Stimulated activated CD4-positive, alpha-beta T cell treated with anti-CD3 and anti-CD28 coated beads, Interleukin-4, amount 100 ng/mL, for 24 hours (primary cell): ENCODE measurements around the gene XKR8.

Source experiments
- DNase-seq: peaks from one replicate; pipeline ENCODE4 v3.0.0-alpha.2; 2020

Gene XKR8

GRCh38 chr1:27957655-27958054 lies 2.1 kb upstream of the XKR8 start:
- DNase-seq: no peak

DNA sequence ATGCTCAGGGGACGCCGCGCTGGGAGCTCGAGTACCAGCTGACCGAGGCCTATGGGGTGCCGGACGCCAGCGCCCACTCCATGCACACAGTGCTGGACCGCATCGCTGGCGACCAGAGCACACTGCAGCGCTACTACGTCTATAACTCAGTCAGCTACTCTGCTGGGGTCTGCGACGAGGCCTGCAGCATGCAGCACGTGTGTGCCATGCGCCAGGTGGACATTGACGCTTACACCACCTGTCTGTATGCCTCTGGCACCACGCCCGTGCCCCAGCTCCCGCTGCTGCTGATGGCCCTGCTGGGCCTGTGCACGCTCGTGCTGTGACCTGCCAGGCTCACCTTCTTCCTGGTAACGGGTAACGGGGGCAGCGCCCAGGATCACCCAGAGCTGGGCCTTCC lies 1.3 kb upstream of the XKR8 start:
- DNase-seq: no peak

DNA sequence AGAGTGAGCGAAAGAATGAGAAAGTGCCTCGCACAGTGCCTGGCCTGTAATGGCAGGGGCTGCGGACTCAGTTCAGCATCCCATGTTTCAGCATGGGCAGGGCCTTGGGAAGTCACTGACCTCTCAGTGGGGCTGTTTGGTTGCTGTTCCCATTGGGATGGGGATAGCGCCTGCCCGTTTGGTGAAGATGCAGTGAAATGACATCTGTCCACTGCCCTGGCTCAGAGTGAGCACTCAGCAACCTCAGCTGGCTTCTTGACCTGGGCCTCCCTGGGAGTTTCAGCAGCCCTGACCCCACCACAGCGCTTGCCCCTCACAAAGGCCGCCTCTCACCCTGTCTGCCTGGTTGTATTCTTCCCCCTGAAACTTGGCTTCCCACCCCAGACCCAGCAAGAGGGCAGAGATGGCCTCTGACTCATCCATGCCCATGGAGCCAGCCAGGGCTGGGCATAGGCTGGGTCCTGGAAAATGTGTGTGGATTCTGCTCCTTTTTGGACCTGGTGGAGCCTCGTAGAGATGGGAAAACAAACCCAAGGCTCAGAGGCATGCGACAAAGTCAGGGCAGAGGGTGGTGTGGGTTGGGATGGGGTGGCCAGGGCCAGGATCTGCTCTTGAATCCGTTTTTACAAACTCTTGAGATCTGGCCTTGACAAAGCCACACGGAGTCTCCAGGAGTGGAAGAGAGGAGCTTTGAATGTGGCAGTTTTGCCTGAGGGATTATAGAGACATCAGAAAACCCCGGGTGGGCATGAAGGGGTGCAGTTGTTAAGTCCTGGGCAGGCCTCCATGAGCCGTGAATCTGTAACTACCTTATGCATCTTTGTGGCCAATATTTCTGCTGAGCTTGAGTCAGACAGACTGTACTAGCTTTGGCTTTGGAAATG lies 1.2 kb downstream of the XKR8 start:
- DNase-seq: no peak

- no peak for DNase-seq
Measured at GRCh38 chr1:27961646-27962221, 2.0 kb downstream of the XKR8 start.

- no peak for DNase-seq
Measured at GRCh38 chr1:27963393-27963792, 3.6 kb downstream of the XKR8 start.

DNA sequence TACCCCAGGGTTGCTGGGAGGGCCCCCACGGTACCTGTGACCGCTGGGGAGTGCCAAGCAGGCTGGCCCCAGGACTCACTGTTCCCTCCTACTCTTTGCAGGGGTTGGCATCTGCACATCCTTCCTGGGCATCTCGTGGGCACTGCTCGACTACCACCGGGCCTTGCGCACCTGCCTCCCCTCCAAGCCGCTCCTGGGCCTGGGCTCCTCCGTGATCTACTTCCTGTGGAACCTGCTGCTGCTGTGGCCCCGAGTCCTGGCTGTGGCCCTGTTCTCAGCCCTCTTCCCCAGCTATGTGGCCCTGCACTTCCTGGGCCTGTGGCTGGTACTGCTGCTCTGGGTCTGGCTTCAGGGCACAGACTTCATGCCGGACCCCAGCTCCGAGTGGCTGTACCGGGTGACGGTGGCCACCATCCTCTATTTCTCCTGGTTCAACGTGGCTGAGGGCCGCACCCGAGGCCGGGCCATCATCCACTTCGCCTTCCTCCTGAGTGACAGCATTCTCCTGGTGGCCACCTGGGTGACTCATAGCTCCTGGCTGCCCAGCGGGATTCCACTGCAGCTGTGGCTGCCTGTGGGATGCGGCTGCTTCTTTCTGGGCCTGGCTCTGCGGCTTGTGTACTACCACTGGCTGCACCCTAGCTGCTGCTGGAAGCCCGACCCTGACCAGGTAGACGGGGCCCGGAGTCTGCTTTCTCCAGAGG lies 6.8 kb downstream of the XKR8 start:
- no peak for DNase-seq

- DNase-seq: no peak
Measured at GRCh38 chr1:27967106-27967883, 7.5 kb downstream of the XKR8 start.

DNA sequence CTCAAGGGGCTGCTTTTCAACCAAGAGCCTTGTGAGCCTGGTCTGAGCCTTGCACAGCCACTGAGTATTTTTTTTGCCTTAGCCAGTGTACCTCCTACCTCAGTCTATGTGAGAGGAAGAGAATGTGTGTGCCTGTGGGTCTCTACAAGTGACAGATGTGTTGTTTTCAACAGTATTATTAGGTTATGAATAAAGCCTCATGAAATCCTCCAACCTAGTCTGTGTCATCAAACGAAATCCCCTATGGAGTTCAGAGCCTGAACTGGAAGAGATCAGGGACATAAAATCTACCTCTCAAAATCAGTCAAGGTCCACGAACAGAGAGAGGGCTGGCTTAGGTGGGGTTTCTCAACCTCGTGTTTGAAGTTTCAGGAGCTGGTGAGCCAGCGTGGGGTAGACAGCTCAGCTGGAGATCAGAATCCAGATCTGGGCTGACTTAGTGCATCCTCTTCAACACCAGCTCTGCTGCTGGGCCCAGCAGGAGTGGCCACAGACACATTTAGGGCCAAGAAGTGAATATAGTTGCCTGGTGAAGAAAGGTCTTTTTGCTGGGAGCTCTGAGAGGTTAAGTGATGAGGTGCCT lies 8.2 kb downstream of the XKR8 start:
- no peak for DNase-seq

- DNase-seq: no peak
Measured at GRCh38 chr1:27968692-27969091, 8.9 kb downstream of the XKR8 start.

DNA sequence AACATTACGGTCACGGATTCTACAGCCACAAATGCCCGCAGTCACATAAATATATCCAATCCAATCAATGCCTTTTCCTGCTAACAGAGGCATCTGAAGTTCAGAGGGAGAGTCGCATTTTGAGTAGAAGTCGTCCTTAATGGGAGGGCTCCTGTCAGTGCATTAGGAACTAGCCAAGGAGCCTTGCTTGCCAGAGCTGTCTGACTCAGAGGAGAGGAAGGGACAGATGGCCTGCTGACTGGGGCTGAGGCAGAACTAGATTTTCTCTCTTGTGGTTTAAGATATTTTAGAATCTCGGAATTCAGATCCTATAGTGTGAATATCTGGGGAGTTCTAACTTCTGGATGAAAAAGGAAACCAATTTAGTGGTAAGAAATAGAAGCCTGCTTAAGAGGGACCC lies 10.6 kb downstream of the XKR8 start:
- no peak for DNase-seq

DNA sequence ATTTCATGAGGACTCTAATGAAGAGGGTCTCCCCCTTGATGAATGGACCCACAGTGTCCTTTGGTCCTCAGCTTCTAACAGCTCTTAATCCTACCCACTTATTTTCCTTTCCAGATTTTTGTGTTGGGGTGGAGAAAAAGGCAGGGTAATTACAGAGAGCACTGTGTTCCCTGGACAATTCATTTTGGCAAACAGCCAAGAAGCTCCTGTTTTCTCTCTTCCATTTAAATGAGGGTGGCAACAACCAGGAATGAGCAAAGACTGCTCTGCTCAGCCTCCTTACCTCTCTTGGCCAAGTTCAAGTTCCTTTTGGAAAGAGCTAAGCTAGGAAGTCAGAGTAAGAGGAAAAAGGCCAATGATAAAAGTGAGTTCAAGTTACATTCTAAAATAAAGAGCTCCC lies 11.9 kb downstream of the XKR8 start:
- no peak for DNase-seq

GRCh38 chr1:27972141-27972540 lies 12.4 kb downstream of the XKR8 start:
- no peak for DNase-seq

GRCh38 chr1:27973771-27974416 lies 14.1 kb downstream of the XKR8 start:
- no peak for DNase-seq

DNA sequence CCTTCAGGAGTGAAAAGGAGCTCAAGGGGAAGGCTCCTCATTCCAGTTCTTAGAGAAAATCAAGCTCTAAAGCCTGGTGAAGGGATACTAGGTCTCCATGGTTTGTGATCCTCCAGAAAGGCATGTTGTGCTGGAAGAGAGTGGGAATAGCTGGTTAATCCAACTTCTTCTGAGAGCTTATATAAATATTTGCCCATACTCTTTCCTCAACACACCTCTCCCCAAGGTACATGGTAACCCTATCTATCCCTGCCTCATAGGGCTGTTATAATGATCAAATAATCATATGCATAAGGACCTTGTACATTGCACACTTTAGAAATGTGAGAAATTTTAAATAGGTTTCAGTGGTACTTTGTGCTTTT lies 14.6 kb downstream of the XKR8 start:
- DNase-seq: no peak

DNA sequence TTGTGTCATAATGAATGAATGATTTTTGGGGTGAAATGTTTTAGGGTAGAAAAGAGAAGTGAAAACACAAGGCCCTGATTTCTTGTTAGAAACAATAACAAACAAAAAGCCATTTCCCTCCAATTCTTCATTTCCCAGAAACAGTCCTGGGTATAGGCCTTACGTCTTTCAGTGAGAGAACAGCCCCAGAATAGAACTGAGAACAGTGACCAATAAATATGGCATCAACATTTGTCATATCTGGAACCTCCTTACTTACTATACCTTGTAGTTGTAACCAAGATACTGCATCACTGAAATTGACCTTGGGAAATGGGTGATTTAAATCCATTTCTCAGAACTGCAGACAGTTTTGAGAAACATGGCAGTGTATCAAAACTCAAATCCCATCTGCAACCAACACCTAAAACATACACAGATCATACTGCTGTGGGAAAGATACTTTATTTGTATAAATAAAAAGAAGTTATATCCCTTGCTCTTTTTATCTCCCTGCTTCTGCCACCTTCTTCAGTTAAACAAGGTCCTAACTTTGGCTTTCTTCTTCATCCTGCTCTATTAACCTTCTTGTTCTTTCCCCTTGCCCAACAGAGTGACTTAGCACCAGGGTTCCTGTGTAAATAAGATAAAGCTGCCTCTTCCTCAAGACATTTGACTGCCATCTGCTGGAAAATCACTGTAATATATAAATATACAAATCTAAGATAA lies 19.5 kb downstream of the XKR8 start:
- no peak for DNase-seq

DNA sequence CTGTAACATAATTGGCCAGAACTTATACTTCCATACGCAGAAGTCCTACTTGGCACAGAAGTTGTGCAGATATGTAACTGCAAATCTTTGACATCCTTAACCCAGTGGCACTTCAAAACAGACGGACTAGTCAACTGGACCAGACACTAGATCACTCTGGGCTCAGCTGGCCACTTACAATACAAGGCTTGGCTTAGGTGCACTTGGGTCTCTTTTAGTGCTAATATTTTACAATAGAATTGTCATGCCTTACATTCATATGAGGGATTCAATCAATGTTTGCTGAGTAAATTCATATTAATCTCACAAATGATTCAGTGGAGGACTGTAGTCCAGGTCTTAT lies 20.1 kb downstream of the XKR8 start:
- DNase-seq: no peak

DNA sequence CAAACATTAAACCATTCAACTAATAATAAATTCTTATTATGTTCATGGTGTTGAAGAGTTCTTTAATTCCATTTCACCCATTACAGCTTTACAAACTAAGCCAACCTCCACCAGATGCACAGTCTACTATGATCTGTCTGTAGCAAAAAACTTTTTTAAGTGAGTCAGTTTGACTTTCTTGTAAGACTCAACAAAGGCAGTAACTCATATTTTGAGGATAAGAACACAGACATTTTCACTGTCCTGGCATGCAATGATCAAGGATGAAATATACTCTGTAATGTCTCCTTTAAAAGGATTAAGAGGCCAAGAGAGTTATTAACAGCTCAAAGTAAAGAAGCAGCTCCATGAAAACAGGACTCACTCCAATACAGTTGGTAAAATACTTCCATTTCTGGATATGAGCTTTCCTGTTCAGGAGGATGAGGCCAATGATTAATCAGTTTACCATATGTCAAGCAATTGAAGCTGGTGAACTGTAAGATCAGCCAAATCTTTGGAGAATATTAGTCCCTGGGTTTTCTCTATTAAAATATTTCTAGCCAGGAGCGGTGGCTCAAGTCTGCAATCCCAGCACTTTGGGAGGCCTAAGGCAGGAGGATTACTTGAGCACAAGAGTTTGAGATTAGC lies 20.6 kb downstream of the XKR8 start:
- DNase-seq: no peak

GRCh38 chr1:27981145-27981544 lies 21.4 kb downstream of the XKR8 start:
- no peak for DNase-seq

GRCh38 chr1:27990920-27991537 lies 31.3 kb downstream of the XKR8 start:
- DNase-seq: no peak

- peak; percentile 41 for DNase-seq
Measured at GRCh38 chr1:27992276-27992675, 32.5 kb downstream of the XKR8 start.

- DNase-seq: peak; percentile 17
Measured at GRCh38 chr1:27993241-27993640, 33.5 kb downstream of the XKR8 start.
